ENCODE results near the gene SLC9A9.

The SLC9A9 gene

GRCh38 chr3:143586576-143586975 is 261.7 kb downstream of the SLC9A9 start:
- ChIA-PET CTCF (no interaction called here), POLR2A (no interaction called here)
- WGBS (ENCODE audit: insufficient coverage) = 100% methylated on average over 2 of the region's 2 CpGs
- H3K4me1 ChIP-seq (ENCODE audit: control extremely low read depth in 1 of 4, control insufficient read depth in 4 of 4, insufficient read depth in 4 of 4, low read length in 3 of 4) = peaks cover 4 to 16% (median 11%) of the 10 kb centered on the region in 4 experiments
- peak overlapping the region in 1 of 7 experiments; percentile 0 for H3K4me3 ChIP-seq (ENCODE audit: control insufficient read depth in 1 of 7, extremely low read depth in 1 of 7, insufficient read depth in 4 of 7, low read depth in 2 of 7, low read length in 6 of 7)
- no peaks in the 10 kb centered on the region for H3K9me3 ChIP-seq (ENCODE audit: control extremely low read depth in 1 of 5, control insufficient read depth in 4 of 5, insufficient read depth in 2 of 5, low read depth in 1 of 5, low read length in 4 of 5)
- no peak overlapping the region for H3K27ac ChIP-seq (ENCODE audit: insufficient read depth in 1 of 2, low read depth in 1 of 2, low read length in 2 of 2, poor library complexity in 1 of 2, severe bottlenecking in 2 of 2)
- DNase-seq = no peak
- no peaks in the 10 kb centered on the region for H3K36me3 ChIP-seq (ENCODE audit: control insufficient read depth in 4 of 4, insufficient read depth in 4 of 4, low read length in 3 of 4)
- H3K27me3 ChIP-seq (replicated peaks in 2 of 5; ENCODE audit: control insufficient read depth in 4 of 5, insufficient read depth in 5 of 5, low read length in 4 of 5) = no peaks in the 10 kb centered on the region

GRCh38 chr3:143585720-143586456 is 262.4 kb downstream of the SLC9A9 start:
- Histone ChIP-seq H3K27me3 (replicated peaks in 2 of 5; ENCODE audit: control insufficient read depth in 4 of 5, insufficient read depth in 5 of 5, low read length in 4 of 5) (no peaks in the 10 kb centered on the region), H3K9me3 (ENCODE audit: control extremely low read depth in 1 of 5, control insufficient read depth in 4 of 5, insufficient read depth in 2 of 5, low read depth in 1 of 5, low read length in 4 of 5) (no peaks in the 10 kb centered on the region), H3K27ac (ENCODE audit: insufficient read depth in 1 of 2, low read depth in 1 of 2, low read length in 2 of 2, poor library complexity in 1 of 2, severe bottlenecking in 2 of 2) (no peak overlapping the region), H3K4me1 (ENCODE audit: control extremely low read depth in 1 of 4, control insufficient read depth in 4 of 4, insufficient read depth in 4 of 4, low read length in 3 of 4) (peaks cover 4 to 16% (median 11%) of the 10 kb centered on the region in 4 experiments), H3K4me3 (ENCODE audit: control insufficient read depth in 1 of 7, extremely low read depth in 1 of 7, insufficient read depth in 4 of 7, low read depth in 2 of 7, low read length in 6 of 7) (no peak overlapping the region), H3K36me3 (ENCODE audit: control insufficient read depth in 4 of 4, insufficient read depth in 4 of 4, low read length in 3 of 4) (no peaks in the 10 kb centered on the region)
- CTCF ChIA-PET = no interaction called here
- WGBS (ENCODE audit: insufficient coverage) = no CpG with 5 or more reads among the region's 4 CpGs
- POLR2A ChIA-PET = interaction anchor here (0.6 kb wide), 1 partner anchor 41 kb away, joined by 3 read pairs; no protein-coding TSS in a partner anchor
- peak in 2 of 3 donors; percentile 61 to 66 for DNase-seq

GRCh38 chr3:143584474-143584873 is 263.8 kb downstream of the SLC9A9 start:
- CTCF ChIA-PET = no interaction called here
- WGBS (ENCODE audit: insufficient coverage) = 100% methylated on average over 1 of the region's 1 CpG

GRCh38 chr3:143581972-143582722 is 266.1 kb downstream of the SLC9A9 start:
- Histone ChIP-seq H3K9me3 (ENCODE audit: control extremely low read depth in 1 of 5, control insufficient read depth in 4 of 5, insufficient read depth in 2 of 5, low read depth in 1 of 5, low read length in 4 of 5) (no peaks in the 10 kb centered on the region), H3K4me1 (ENCODE audit: control extremely low read depth in 1 of 4, control insufficient read depth in 4 of 4, insufficient read depth in 4 of 4, low read length in 3 of 4) (peaks cover 4 to 16% (median 11%) of the 10 kb centered on the region in 4 experiments), H3K27me3 (replicated peaks in 2 of 5; ENCODE audit: control insufficient read depth in 4 of 5, insufficient read depth in 5 of 5, low read length in 4 of 5) (no peaks in the 10 kb centered on the region), H3K36me3 (ENCODE audit: control insufficient read depth in 4 of 4, insufficient read depth in 4 of 4, low read length in 3 of 4) (no peaks in the 10 kb centered on the region), H3K27ac (ENCODE audit: insufficient read depth in 1 of 2, low read depth in 1 of 2, low read length in 2 of 2, poor library complexity in 1 of 2, severe bottlenecking in 2 of 2) (no peak overlapping the region), H3K4me3 (ENCODE audit: control insufficient read depth in 1 of 7, extremely low read depth in 1 of 7, insufficient read depth in 4 of 7, low read depth in 2 of 7, low read length in 6 of 7) (no peak overlapping the region)
- POLR2A ChIA-PET = no interaction called here
- CTCF ChIA-PET = no interaction called here
- 100% methylated on average over 3 of the region's 6 CpGs for WGBS (ENCODE audit: insufficient coverage)
- DNase-seq = no peak

More at GRCh38 chr3:143584474-143584873, 263.8 kb downstream of the SLC9A9 start:
- Histone ChIP-seq H3K4me1 (ENCODE audit: control extremely low read depth in 1 of 4, control insufficient read depth in 4 of 4, insufficient read depth in 4 of 4, low read length in 3 of 4) (peaks cover 4 to 16% (median 11%) of the 10 kb centered on the region in 4 experiments), H3K4me3 (ENCODE audit: control insufficient read depth in 1 of 7, extremely low read depth in 1 of 7, insufficient read depth in 4 of 7, low read depth in 2 of 7, low read length in 6 of 7) (no peak overlapping the region), H3K9me3 (ENCODE audit: control extremely low read depth in 1 of 5, control insufficient read depth in 4 of 5, insufficient read depth in 2 of 5, low read depth in 1 of 5, low read length in 4 of 5) (no peaks in the 10 kb centered on the region), H3K27me3 (replicated peaks in 2 of 5; ENCODE audit: control insufficient read depth in 4 of 5, insufficient read depth in 5 of 5, low read length in 4 of 5) (no peaks in the 10 kb centered on the region), H3K27ac (ENCODE audit: insufficient read depth in 1 of 2, low read depth in 1 of 2, low read length in 2 of 2, poor library complexity in 1 of 2, severe bottlenecking in 2 of 2) (no peak overlapping the region), H3K36me3 (ENCODE audit: control insufficient read depth in 4 of 4, insufficient read depth in 4 of 4, low read length in 3 of 4) (no peaks in the 10 kb centered on the region)
- DNase-seq = no peak
- POLR2A ChIA-PET = no interaction called here

- WGBS (ENCODE audit: insufficient coverage) = no CpG with 5 or more reads among the region's 2 CpGs
- H3K27ac ChIP-seq (ENCODE audit: insufficient read depth in 1 of 2, low read depth in 1 of 2, low read length in 2 of 2, poor library complexity in 1 of 2, severe bottlenecking in 2 of 2) = no peak overlapping the region
- no peaks in the 10 kb centered on the region for H3K36me3 ChIP-seq (ENCODE audit: control insufficient read depth in 4 of 4, insufficient read depth in 4 of 4, low read length in 3 of 4)
- no peak overlapping the region for H3K4me3 ChIP-seq (ENCODE audit: control insufficient read depth in 1 of 7, extremely low read depth in 1 of 7, insufficient read depth in 4 of 7, low read depth in 2 of 7, low read length in 6 of 7)
- no peaks in the 10 kb centered on the region for H3K9me3 ChIP-seq (ENCODE audit: control extremely low read depth in 1 of 5, control insufficient read depth in 4 of 5, insufficient read depth in 2 of 5, low read depth in 1 of 5, low read length in 4 of 5)
- H3K4me1 ChIP-seq (ENCODE audit: control extremely low read depth in 1 of 4, control insufficient read depth in 4 of 4, insufficient read depth in 4 of 4, low read length in 3 of 4) = no peaks in the 10 kb centered on the region
- no peak for DNase-seq
- ChIA-PET POLR2A (no interaction called here), CTCF (no interaction called here)
- H3K27me3 ChIP-seq (replicated peaks in 2 of 5; ENCODE audit: control insufficient read depth in 4 of 5, insufficient read depth in 5 of 5, low read length in 4 of 5) = no peaks in the 10 kb centered on the region
Measured at GRCh38 chr3:143578810-143579435, 269.3 kb downstream of the SLC9A9 start.

- H3K36me3 ChIP-seq (ENCODE audit: control insufficient read depth in 4 of 4, insufficient read depth in 4 of 4, low read length in 3 of 4) = no peaks in the 10 kb centered on the region
- no peak overlapping the region for H3K4me3 ChIP-seq (ENCODE audit: control insufficient read depth in 1 of 7, extremely low read depth in 1 of 7, insufficient read depth in 4 of 7, low read depth in 2 of 7, low read length in 6 of 7)
- ChIA-PET POLR2A (no interaction called here), CTCF (no interaction called here)
- H3K4me1 ChIP-seq (ENCODE audit: control extremely low read depth in 1 of 4, control insufficient read depth in 4 of 4, insufficient read depth in 4 of 4, low read length in 3 of 4) = peaks cover 0 to 10% (median 1%) of the 10 kb centered on the region in 4 experiments
- no peak overlapping the region for H3K27ac ChIP-seq (ENCODE audit: insufficient read depth in 1 of 2, low read depth in 1 of 2, low read length in 2 of 2, poor library complexity in 1 of 2, severe bottlenecking in 2 of 2)
- H3K9me3 ChIP-seq (ENCODE audit: control extremely low read depth in 1 of 5, control insufficient read depth in 4 of 5, insufficient read depth in 2 of 5, low read depth in 1 of 5, low read length in 4 of 5) = no peaks in the 10 kb centered on the region
- 100% methylated on average over 3 of the region's 5 CpGs for WGBS (ENCODE audit: insufficient coverage)
- no peak for DNase-seq
- H3K27me3 ChIP-seq (replicated peaks in 2 of 5; ENCODE audit: control insufficient read depth in 4 of 5, insufficient read depth in 5 of 5, low read length in 4 of 5) = no peaks in the 10 kb centered on the region
Measured at GRCh38 chr3:143576568-143577270, 271.5 kb downstream of the SLC9A9 start.

Measured in common myeloid progenitor, CD34-positive (primary cell).